Measurements from ENCODE around the gene WDCP.

The WDCP gene

DNA sequence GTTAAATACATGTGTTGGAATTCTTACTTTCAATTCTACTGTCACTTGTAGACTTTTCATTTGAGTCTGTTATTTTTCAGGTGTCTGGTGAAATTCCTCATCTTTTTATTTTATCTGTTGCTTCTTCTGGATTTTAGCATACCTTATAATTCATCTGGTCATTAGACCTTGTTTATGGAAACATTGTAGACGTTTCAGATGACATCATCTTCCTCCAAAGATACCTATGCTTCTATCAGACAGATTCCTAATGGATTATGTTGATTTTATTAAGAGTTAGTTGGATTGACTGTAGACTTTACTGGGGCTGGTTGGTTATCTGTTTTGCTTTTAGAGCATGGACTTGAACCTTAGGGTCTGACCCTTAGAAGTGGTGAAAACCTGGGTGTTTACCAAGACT lies 52.6 kb downstream of the WDCP start:
- Histone ChIP-seq H3F3A (ENCODE audit: insufficient read depth, low read length) (0 out of 2 replicates have a peak, but pooled peaks cover 2% of the 10 kb centered on the region), H3K4me3 (ENCODE audit: low read length) (no peak overlapping the region), H3K4me2 (ENCODE audit: low read depth, low read length) (no peak overlapping the region), H3K4me1 (ENCODE audit: low read length) (no peaks in the 10 kb centered on the region), H3K9ac (ENCODE audit: low read length) (no peak overlapping the region), H3K36me3 (replicated peaks; ENCODE audit: insufficient read depth, low read length) (no peaks in the 10 kb centered on the region), H2AFZ (ENCODE audit: low read length) (no peak overlapping the region), H3K9me2 (replicated peaks; ENCODE audit: insufficient read depth, low read length) (no peaks in the 10 kb centered on the region), H3K27me3 (replicated peaks; ENCODE audit: insufficient read depth, low read length) (no peaks in the 10 kb centered on the region), H3K9me3 (replicated peaks; ENCODE audit: insufficient read depth, low read length) (no peaks in the 10 kb centered on the region), H4K20me1 (ENCODE audit: insufficient read depth, low read length) (no peaks in the 10 kb centered on the region), H3K27ac (ENCODE audit: low read length) (no peak overlapping the region), H3K79me2 (ENCODE audit: low read length) (no peaks in the 10 kb centered on the region)
- no peak for DNase-seq
- TF ChIP-seq, protein P1, sequence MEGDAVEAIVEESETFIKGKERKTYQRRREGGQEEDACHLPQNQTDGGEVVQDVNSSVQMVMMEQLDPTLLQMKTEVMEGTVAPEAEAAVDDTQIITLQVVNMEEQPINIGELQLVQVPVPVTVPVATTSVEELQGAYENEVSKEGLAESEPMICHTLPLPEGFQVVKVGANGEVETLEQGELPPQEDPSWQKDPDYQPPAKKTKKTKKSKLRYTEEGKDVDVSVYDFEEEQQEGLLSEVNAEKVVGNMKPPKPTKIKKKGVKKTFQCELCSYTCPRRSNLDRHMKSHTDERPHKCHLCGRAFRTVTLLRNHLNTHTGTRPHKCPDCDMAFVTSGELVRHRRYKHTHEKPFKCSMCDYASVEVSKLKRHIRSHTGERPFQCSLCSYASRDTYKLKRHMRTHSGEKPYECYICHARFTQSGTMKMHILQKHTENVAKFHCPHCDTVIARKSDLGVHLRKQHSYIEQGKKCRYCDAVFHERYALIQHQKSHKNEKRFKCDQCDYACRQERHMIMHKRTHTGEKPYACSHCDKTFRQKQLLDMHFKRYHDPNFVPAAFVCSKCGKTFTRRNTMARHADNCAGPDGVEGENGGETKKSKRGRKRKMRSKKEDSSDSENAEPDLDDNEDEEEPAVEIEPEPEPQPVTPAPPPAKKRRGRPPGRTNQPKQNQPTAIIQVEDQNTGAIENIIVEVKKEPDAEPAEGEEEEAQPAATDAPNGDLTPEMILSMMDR (IDR thresholded peaks at IDR 0.05; ENCODE audit: low read length) = no peak
- TF ChIP-seq EZH2 (optimal IDR thresholded peaks at IDR 0.05; ENCODE audit: low read depth, low read length) (no peak), EZH2phosphoT487 (IDR thresholded peaks at IDR 0.05; ENCODE audit: low read length) (no peak)

DNA sequence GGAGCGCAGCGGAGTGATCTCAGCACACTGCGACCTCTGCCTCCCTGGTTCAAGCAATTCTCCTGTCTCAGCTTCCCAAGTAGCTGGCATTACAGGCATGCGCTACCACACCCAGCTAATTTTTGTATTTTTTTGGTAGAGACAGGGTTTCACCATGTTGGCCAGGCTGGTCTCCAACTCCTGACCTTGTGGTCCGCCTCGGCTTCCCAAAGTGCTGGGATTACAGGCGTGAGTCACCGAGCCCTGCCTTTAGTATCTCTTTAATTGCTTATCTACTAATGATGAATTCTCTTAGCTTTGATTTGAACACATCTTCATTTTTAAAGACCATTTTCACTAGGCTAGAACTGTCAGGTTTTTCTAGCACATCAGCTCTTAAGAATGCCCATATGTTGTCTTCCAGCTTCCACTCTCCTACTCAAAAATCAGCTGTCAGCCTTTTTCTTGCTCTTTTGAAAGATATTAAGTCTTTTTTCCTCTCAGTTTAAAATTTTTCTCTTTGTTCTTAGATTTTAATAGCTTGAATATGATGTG lies 53.4 kb downstream of the WDCP start:
- H3K4me1 ChIP-seq (ENCODE audit: low read length) = no peaks in the 10 kb centered on the region
- no peak overlapping the region for H3K4me2 ChIP-seq (ENCODE audit: low read depth, low read length)
- TF ChIP-seq EZH2phosphoT487 (IDR thresholded peaks at IDR 0.05; ENCODE audit: low read length) = no peak
- no peak for TF ChIP-seq EZH2 (optimal IDR thresholded peaks at IDR 0.05; ENCODE audit: low read depth, low read length)
- TF ChIP-seq, protein P1 (IDR thresholded peaks at IDR 0.05; ENCODE audit: low read length) = no peak
- no peaks in the 10 kb centered on the region for H4K20me1 ChIP-seq (ENCODE audit: insufficient read depth, low read length)
- H3K79me2 ChIP-seq (ENCODE audit: low read length) = no peaks in the 10 kb centered on the region
- no peak overlapping the region for H3K4me3 ChIP-seq (ENCODE audit: low read length)
- 0 out of 2 replicates have a peak, but pooled peaks cover 2% of the 10 kb centered on the region for H3F3A ChIP-seq (ENCODE audit: insufficient read depth, low read length)
- no peaks in the 10 kb centered on the region for H3K9me2 ChIP-seq (replicated peaks; ENCODE audit: insufficient read depth, low read length)
- no peak overlapping the region for H3K27ac ChIP-seq (ENCODE audit: low read length)
- H2AFZ ChIP-seq (ENCODE audit: low read length) = no peak overlapping the region
- H3K27me3 ChIP-seq (replicated peaks; ENCODE audit: insufficient read depth, low read length) = no peaks in the 10 kb centered on the region
- H3K36me3 ChIP-seq (replicated peaks; ENCODE audit: insufficient read depth, low read length) = no peaks in the 10 kb centered on the region
- no peaks in the 10 kb centered on the region for H3K9me3 ChIP-seq (replicated peaks; ENCODE audit: insufficient read depth, low read length)
- DNase-seq = no peak
- H3K9ac ChIP-seq (ENCODE audit: low read length) = no peak overlapping the region

- DNase-seq = no peak
- Histone ChIP-seq H2AFZ (ENCODE audit: low read length) (no peak overlapping the region), H3K9me3 (replicated peaks; ENCODE audit: insufficient read depth, low read length) (no peaks in the 10 kb centered on the region), H3F3A (ENCODE audit: insufficient read depth, low read length) (0 out of 2 replicates have a peak, but pooled peaks cover 2% of the 10 kb centered on the region), H3K4me2 (ENCODE audit: low read depth, low read length) (no peak overlapping the region), H3K4me1 (ENCODE audit: low read length) (no peaks in the 10 kb centered on the region), H3K4me3 (ENCODE audit: low read length) (no peak overlapping the region), H3K27me3 (replicated peaks; ENCODE audit: insufficient read depth, low read length) (no peaks in the 10 kb centered on the region), H3K36me3 (replicated peaks; ENCODE audit: insufficient read depth, low read length) (no peaks in the 10 kb centered on the region), H4K20me1 (ENCODE audit: insufficient read depth, low read length) (no peaks in the 10 kb centered on the region), H3K9me2 (replicated peaks; ENCODE audit: insufficient read depth, low read length) (no peaks in the 10 kb centered on the region), H3K79me2 (ENCODE audit: low read length) (no peaks in the 10 kb centered on the region), H3K9ac (ENCODE audit: low read length) (no peak overlapping the region), H3K27ac (ENCODE audit: low read length) (no peak overlapping the region)
- TF ChIP-seq EZH2 (optimal IDR thresholded peaks at IDR 0.05; ENCODE audit: low read depth, low read length) (no peak), EZH2phosphoT487 (IDR thresholded peaks at IDR 0.05; ENCODE audit: low read length) (no peak)
- TF ChIP-seq, protein P1 (IDR thresholded peaks at IDR 0.05; ENCODE audit: low read length) = no peak
Measured at GRCh38 chr2:23992931-23993330, 54.3 kb downstream of the WDCP start.

Measured in MM.1S (cell line).